C4-2B (cell line): ENCODE results near the gene OLFML3.

Experiments
- H3K27ac ChIP-seq: fragments of 450-650 bp; 2 replicates; pipeline ENCODE4 v1.5.1; 2017
- ZFX ChIP-seq: fragments of 450-650 bp; IDR thresholded peaks from 2 replicates; pipeline ENCODE4 v1.6.1; 2017
- TF ChIP-seq, protein P1 (sequence below): fragments of 450-650 bp; conservative IDR thresholded peaks from 2 replicates; pipeline ENCODE4 v1.5.1; 2017; ENCODE audit warnings: mild to moderate bottlenecking

Gene OLFML3

DNA sequence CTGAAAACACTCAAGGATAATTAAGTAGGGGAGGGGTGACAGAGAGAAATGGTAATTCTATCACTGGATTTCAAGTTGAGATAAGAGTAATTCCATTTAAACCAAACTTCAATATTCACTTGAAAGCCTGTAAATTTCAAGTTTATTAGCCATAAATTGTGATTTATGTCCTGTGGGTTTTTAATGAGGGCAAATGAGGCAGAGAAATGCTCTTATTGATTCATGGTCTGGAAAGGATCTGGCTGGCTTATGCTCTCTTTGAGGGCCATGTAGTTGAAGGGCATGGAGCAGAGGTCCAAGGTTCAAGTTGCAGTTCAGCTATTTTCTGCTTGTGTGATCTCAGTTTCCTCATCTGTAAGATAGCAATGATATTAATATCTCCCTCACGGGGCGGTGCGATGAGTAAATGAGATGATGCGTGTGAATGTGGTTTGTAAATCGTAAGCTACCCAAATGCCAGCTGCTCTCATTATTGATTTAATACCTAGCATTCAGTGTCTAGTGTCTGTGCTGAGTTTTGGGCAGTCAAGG lies 12.3 kb downstream of the OLFML3 start:
- H3K27ac ChIP-seq = no peak overlapping the region
- TF ChIP-seq, protein P1, sequence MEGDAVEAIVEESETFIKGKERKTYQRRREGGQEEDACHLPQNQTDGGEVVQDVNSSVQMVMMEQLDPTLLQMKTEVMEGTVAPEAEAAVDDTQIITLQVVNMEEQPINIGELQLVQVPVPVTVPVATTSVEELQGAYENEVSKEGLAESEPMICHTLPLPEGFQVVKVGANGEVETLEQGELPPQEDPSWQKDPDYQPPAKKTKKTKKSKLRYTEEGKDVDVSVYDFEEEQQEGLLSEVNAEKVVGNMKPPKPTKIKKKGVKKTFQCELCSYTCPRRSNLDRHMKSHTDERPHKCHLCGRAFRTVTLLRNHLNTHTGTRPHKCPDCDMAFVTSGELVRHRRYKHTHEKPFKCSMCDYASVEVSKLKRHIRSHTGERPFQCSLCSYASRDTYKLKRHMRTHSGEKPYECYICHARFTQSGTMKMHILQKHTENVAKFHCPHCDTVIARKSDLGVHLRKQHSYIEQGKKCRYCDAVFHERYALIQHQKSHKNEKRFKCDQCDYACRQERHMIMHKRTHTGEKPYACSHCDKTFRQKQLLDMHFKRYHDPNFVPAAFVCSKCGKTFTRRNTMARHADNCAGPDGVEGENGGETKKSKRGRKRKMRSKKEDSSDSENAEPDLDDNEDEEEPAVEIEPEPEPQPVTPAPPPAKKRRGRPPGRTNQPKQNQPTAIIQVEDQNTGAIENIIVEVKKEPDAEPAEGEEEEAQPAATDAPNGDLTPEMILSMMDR = no peak
- TF ChIP-seq ZFX = no peak

DNA sequence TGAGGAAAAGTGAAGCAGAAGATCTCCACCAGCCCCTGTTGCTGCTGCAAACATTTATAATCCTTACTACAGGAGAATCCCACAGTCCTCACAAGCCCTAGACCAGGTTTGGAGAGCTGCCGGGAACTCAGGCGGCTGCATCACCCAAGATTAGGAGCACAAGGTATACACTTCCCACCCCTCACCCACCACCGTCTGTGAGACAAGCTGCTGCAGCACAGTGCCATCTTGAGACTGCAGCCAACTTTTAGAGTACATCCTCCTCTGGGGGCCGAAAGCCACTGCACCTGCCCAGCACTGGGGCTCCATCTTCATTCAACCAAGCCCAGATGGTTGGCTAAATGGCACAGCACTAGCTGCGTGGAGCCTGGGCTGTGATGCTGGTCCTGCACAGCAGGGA lies 13.8 kb downstream of the OLFML3 start:
- no peak overlapping the region for H3K27ac ChIP-seq
- TF ChIP-seq, protein P1 = no peak
- TF ChIP-seq ZFX = no peak

DNA sequence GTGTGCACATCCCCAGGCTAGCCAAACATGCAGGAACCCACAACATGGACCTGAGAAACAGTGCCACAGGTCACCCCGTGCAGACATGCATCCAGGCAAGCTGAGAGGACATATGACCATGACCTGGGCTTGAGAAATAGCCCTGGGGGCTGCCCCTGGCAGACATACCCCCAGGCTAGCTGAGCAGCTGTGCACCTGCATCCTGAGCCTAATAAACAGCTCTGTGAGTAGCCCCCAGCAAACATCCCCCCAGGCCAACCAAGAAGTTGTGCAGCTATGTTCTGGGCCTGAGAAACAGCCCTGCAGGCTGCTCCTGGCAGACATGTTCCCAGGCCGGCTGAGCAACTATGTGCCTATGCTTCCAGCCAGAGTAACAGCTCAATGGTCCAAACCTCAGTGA lies 14.5 kb downstream of the OLFML3 start:
- H3K27ac ChIP-seq = no peak overlapping the region
- no peak for TF ChIP-seq ZFX
- TF ChIP-seq, protein P1 = no peak

DNA sequence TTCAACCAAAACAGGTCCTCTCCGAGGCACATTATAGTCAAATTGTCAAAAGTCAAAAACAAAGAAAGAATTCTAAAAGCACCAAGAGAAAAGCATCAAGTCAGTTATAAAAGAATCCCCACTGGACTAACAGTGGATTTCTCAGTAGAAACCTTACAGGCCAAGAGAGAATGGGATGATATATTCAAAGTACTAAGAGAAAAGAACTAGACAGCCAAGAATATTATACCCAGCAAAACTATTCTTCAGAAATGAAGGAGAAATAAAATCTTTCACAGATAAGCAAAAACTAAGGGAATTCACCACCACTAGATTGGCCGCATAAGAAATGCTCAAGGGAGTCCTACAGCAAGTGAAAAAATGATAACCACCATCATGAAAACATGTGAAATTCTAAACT lies 16.1 kb downstream of the OLFML3 start:
- H3K27ac ChIP-seq = no peak overlapping the region
- TF ChIP-seq, protein P1 = no peak
- no peak for TF ChIP-seq ZFX

DNA sequence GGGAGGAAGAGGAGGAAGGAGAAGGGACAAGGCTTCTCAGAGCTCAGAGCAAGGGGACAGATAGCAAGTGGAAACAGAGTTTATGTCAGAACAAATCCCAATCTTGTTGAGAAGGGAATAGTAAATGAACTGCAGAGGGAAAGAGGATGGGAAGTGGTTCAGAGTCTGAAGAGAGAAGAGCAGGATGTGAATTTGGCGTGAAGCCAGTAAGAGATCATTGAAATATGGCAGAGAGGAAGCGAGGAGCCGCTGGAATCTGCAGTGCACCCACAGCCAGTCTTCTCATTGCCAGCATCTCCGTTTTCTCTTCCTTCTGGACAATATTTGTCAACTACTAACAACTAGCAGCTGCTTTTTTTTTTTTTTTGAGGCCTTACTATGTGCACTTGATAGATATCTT lies 19.1 kb downstream of the OLFML3 start:
- TF ChIP-seq, protein P1 = no peak
- TF ChIP-seq ZFX = no peak
- no peak overlapping the region for H3K27ac ChIP-seq

DNA sequence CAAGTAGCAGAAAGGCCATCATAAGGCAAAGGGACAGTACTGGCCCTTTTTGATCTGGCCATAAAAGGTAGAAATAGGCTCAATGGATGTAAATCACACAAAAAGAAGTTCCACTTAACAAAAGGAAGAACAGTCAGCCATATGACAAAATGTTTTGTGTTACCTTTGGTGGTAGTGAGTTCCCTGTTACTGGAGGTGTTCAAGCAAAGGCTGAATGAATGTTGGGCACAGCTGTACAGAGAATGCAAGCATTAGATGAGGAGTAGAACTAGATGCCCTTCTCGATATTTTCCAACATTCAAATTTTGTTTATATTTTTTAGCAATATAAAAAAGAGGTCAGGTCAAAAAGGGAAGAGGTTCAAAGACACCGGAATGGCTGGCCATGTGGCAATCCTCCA lies 20.0 kb downstream of the OLFML3 start:
- TF ChIP-seq, protein P1 = no peak
- TF ChIP-seq ZFX = no peak
- H3K27ac ChIP-seq = no peak overlapping the region

DNA sequence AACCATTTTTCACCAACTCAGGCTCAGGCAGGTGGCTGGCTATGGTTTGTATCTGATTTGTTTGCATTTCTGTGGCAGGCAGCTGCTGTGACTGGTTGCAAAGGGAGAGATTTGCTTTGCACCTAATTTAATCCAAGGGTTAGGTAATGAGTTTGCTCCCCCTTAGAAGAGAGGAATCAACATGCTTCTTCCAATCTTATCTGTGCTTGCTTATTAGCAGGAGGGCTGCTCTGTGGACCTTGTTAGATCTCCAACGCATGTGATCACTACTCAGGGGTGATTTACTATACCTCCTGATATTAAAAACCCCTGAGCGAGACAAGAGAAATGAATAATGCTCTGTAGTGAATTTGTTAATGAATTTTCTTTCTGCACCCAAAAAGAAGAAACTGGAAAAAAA lies 20.5 kb downstream of the OLFML3 start:
- H3K27ac ChIP-seq = no peak overlapping the region
- TF ChIP-seq, protein P1 = no peak
- TF ChIP-seq ZFX = no peak
